ENCODE results near the gene GREB1L.

The GREB1L gene

DNA sequence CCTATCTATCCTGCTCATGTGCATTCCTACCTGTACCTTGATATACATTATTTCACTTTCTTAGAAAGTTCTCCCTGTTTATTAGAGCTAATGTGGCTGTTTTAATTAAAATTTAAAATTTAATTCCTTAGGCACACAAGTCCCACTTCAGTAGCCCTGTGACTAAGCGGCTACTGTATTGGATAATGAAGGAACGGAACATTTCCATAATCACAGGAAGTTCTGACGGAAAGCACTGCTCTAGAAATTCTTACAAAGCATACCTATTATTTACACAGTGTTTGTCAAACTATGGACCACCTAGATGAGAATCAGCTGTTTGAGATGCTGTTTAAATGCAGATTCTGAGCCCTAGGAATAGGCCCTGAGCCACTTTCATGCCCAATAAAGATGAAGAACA, 13.2 kb downstream of the GREB1L start:
- TF ChIP-seq, protein P1, sequence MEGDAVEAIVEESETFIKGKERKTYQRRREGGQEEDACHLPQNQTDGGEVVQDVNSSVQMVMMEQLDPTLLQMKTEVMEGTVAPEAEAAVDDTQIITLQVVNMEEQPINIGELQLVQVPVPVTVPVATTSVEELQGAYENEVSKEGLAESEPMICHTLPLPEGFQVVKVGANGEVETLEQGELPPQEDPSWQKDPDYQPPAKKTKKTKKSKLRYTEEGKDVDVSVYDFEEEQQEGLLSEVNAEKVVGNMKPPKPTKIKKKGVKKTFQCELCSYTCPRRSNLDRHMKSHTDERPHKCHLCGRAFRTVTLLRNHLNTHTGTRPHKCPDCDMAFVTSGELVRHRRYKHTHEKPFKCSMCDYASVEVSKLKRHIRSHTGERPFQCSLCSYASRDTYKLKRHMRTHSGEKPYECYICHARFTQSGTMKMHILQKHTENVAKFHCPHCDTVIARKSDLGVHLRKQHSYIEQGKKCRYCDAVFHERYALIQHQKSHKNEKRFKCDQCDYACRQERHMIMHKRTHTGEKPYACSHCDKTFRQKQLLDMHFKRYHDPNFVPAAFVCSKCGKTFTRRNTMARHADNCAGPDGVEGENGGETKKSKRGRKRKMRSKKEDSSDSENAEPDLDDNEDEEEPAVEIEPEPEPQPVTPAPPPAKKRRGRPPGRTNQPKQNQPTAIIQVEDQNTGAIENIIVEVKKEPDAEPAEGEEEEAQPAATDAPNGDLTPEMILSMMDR (IDR thresholded peaks at IDR 0.05) = no peak
- DNase-seq = no peak
- Mint-ChIP-seq H3K4me1 (peaks cover 56% of the 10 kb centered on the region), H3K9me3 (no peaks in the 10 kb centered on the region), H3K27ac (no peak overlapping the region), H3K4me3 (no peak overlapping the region), H3K36me3 (ENCODE audit: low read depth) (peaks cover 10% of the 10 kb centered on the region), H3K27me3 (ENCODE audit: low read depth, poor library complexity) (no peaks in the 10 kb centered on the region)

DNA sequence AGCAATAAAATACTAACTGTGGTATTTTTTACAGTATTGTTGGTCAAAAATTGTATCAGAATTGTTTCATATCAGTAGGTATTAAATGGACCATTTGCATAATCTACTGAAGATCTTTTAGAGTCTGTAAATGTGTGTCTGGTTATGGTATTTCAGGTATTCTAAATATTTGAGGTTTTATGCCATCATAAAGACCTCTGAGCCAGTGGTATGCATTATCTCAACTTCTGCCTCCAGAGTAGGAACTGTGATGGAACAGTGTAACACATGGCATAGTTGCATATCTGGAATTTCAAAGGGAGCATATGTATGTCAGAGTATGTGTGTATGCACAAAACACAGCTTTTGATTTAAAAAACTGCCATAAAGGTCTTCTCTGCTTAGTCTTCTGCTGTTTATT, 15.4 kb downstream of the GREB1L start:
- Mint-ChIP-seq H3K27ac (peak overlapping the region; percentile 88), H3K9me3 (no peaks in the 10 kb centered on the region), H3K4me3 (no peak overlapping the region), H3K27me3 (ENCODE audit: low read depth, poor library complexity) (no peaks in the 10 kb centered on the region), H3K4me1 (peaks cover 70% of the 10 kb centered on the region), H3K36me3 (ENCODE audit: low read depth) (peaks cover 5% of the 10 kb centered on the region)
- DNase-seq = no peak
- TF ChIP-seq, protein P1 (IDR thresholded peaks at IDR 0.05) = no peak

DNA sequence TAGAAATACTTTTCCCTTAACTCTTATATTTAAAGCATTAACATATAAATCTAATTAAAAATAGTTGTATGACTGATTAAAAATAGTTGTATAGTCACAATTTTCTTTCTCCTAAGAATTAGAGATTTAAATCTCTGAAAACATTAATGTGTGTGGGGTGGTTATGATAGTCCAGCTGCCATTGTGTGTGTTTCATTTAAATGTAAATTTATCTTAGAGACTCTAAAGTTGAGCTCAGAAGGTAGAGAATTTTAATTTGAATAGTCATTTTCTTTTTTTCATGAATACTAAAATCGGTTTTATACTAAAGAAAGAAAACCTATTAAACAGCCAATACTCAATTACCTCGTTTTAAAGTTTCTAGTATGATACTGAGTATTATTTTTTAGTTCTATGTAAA, 18.6 kb downstream of the GREB1L start:
- TF ChIP-seq, protein P1 (IDR thresholded peaks at IDR 0.05) = no peak
- Mint-ChIP-seq H3K36me3 (ENCODE audit: low read depth) (no peaks in the 10 kb centered on the region), H3K27me3 (ENCODE audit: low read depth, poor library complexity) (no peaks in the 10 kb centered on the region), H3K9me3 (no peaks in the 10 kb centered on the region), H3K27ac (peak overlapping the region; percentile 98), H3K4me1 (peaks cover 92% of the 10 kb centered on the region), H3K4me3 (peak overlapping the region; percentile 44)
- no peak for DNase-seq

DNA sequence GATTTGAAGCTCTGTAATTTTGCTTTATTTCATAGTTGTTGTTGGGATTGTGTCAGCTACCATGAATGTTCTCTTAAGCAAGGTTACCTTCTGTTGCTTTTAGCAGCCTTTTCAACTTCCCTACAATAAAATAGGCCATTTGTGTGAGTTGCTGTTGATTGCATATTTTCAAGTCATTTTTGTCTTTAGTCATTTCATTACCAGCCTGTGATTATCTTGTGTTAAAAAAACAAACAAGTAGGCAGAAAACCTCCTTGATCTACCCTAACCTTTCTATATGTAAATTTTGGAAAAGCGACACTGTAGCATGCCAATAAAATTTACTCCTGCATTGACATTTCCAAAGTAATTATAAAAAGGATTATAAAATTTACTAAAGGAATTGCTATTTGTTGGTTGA, 19.3 kb downstream of the GREB1L start:
- no peaks in the 10 kb centered on the region for H3K36me3 Mint-ChIP-seq (ENCODE audit: low read depth)
- no peak for DNase-seq
- peaks cover 93% of the 10 kb centered on the region for H3K4me1 Mint-ChIP-seq
- H3K27me3 Mint-ChIP-seq (ENCODE audit: low read depth, poor library complexity) = no peaks in the 10 kb centered on the region
- TF ChIP-seq, protein P1 (IDR thresholded peaks at IDR 0.05) = no peak
- peak overlapping the region; percentile 14 for H3K4me3 Mint-ChIP-seq
- H3K9me3 Mint-ChIP-seq = no peaks in the 10 kb centered on the region
- H3K27ac Mint-ChIP-seq = peak overlapping the region; percentile 98

DNA sequence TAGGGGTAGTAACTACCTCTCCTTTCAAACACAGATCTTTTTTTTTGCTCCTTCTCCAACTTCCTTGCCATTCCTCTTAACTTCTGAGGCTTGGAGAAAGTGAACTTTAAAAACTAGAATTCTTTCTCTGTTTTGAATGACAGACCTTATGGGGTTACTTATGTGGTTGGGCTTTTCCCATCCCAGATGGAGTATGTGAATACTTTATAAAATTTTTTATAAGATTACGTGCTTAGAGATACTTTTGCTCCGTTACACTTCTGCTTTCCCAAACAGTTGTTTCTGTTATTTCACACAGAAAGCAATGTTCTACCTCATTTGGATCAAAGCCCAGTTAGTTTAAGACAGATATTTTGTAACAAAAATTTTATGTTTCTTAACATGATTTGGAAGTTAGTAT, 20.2 kb downstream of the GREB1L start:
- Mint-ChIP-seq H3K9me3 (no peaks in the 10 kb centered on the region), H3K36me3 (ENCODE audit: low read depth) (no peaks in the 10 kb centered on the region), H3K4me3 (peak overlapping the region; percentile 6), H3K27me3 (ENCODE audit: low read depth, poor library complexity) (no peaks in the 10 kb centered on the region), H3K4me1 (peaks cover 92% of the 10 kb centered on the region), H3K27ac (peak overlapping the region; percentile 98)
- TF ChIP-seq, protein P1 (IDR thresholded peaks at IDR 0.05) = no peak
- no peak for DNase-seq

DNA sequence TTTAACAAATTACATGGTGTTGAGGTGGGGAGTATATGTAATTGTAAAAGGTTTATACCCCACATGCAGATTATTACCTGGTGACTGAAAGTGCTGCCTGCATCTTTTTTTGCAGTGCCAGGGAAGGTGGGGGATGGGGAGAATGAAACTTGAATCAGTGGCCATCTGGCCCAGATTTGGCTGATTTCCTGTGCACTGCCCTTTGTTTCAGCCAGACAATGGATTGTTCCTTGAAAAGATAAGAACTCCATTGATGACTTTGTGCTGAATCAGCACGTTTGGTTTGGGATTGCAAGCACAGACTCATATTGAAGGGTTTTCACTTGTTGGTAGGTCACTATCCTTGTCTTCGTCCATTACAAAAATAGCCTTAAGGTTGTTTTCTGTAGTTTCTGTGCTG, 20.9 kb downstream of the GREB1L start:
- DNase-seq = no peak
- H3K27me3 Mint-ChIP-seq (ENCODE audit: low read depth, poor library complexity) = no peaks in the 10 kb centered on the region
- H3K27ac Mint-ChIP-seq = peak overlapping the region; percentile 98

More for the DNA sequence above, 20.9 kb downstream of the GREB1L start:
- H3K4me3 Mint-ChIP-seq = peak overlapping the region; percentile 65
- peaks cover 93% of the 10 kb centered on the region for H3K4me1 Mint-ChIP-seq
- no peaks in the 10 kb centered on the region for H3K36me3 Mint-ChIP-seq (ENCODE audit: low read depth)
- H3K9me3 Mint-ChIP-seq = no peaks in the 10 kb centered on the region
- TF ChIP-seq, protein P1 (IDR thresholded peaks at IDR 0.05) = no peak
